GM19099 (cell line): ENCODE data around the gene NTRK2.

Experiments
- POLR2A ChIP-seq: IDR thresholded peaks from 3 replicates; pipeline ENCODE4 v1.6.1; 2011; ENCODE audit warnings: low read depth; ENCODE audit not compliant: insufficient read length; ENCODE audit errors: extremely low read depth

NTRK2 gene

GRCh38 chr9:84875193-84875592 is 205.7 kb downstream of the NTRK2 start:
- TF ChIP-seq POLR2A = no peak

- no peak for TF ChIP-seq POLR2A
These were observed 210.1 kb downstream of the NTRK2 start for GRCh38 chr9:84879631-84880030.

- TF ChIP-seq POLR2A = no peak
These were observed 211.3 kb downstream of the NTRK2 start for GRCh38 chr9:84880835-84881234.

- no peak for TF ChIP-seq POLR2A
These were observed 217.3 kb downstream of the NTRK2 start for GRCh38 chr9:84886866-84887265.

GRCh38 chr9:84891924-84892323 is 222.4 kb downstream of the NTRK2 start:
- TF ChIP-seq POLR2A = no peak

GRCh38 chr9:84893419-84894128 is 224.0 kb downstream of the NTRK2 start:
- no peak for TF ChIP-seq POLR2A

GRCh38 chr9:84894859-84895258 is 225.3 kb downstream of the NTRK2 start:
- no peak for TF ChIP-seq POLR2A

- TF ChIP-seq POLR2A = no peak
These were observed 228.0 kb downstream of the NTRK2 start for GRCh38 chr9:84897362-84898094.

- TF ChIP-seq POLR2A = no peak
These were observed 228.7 kb downstream of the NTRK2 start for GRCh38 chr9:84898188-84898587.

GRCh38 chr9:84899326-84899725 is 229.8 kb downstream of the NTRK2 start:
- no peak for TF ChIP-seq POLR2A

GRCh38 chr9:84900421-84900820 is 230.9 kb downstream of the NTRK2 start:
- TF ChIP-seq POLR2A = no peak

GRCh38 chr9:84903963-84904362 is 234.4 kb downstream of the NTRK2 start:
- TF ChIP-seq POLR2A = no peak

GRCh38 chr9:84916769-84917168 is 247.2 kb downstream of the NTRK2 start:
- TF ChIP-seq POLR2A = no peak

- no peak for TF ChIP-seq POLR2A
These were observed 248.0 kb downstream of the NTRK2 start for GRCh38 chr9:84917366-84918070.

GRCh38 chr9:84919440-84919839 is 249.9 kb downstream of the NTRK2 start:
- TF ChIP-seq POLR2A = no peak

- no peak for TF ChIP-seq POLR2A
These were observed 251.6 kb downstream of the NTRK2 start for GRCh38 chr9:84921175-84921574.
